GM20431 (cell line): ENCODE results near the gene RAB22A.

Source experiments
- in situ Hi-C: fragments of 300-500 bp; cut with MseI, MboI; formaldehyde crosslinking; loops from one replicate; pipeline ENCODE4 v1.15.0; 2020; ENCODE audit warnings: low sequenced_read_pairs; ENCODE audit not compliant: unreplicated experiment

RAB22A gene

DNA sequence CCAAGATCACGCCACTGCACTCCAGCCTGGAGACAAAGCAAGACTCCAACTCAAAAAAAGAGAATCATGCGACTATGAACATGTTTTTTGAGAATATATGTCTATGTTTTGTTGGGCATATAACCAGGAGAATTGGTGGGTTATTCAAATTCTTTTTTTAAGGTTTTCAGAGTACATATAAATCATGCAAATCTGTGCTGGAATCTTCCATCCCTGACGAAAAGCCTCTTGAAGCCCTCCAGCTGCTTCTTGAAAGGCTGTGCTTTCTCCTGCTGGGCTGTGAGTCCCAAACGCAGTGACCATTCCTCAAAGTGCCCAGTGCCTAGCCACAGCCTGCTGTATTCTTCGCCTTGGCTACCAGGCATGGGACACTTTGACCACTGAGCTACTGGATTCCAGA lies 9.2 kb upstream of the RAB22A start:
- in situ Hi-C loops: no loop called here

DNA sequence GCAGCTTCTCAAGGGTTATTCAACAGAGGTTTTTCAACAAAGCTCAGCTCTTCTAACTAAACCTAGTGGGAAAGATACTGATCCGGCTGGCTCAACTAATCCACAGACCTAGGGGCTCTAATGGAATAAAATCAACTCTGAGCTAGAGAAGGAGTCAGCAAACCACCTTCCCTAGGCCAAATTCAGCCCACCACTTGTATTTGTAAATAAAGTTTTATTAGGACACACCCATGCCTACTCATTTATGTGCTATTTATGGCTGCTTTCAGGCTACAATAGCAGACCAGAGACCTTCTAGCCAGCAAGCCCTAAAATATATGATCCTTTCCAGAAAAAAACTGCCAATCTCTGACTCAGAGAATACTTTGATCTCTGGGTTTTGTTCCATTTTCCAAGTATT lies 6.0 kb upstream of the RAB22A start:
- in situ Hi-C loops: no loop called here

- in situ Hi-C loops: no loop called here
Observed at GRCh38 chr20:58305061-58305460, 4.5 kb upstream of the RAB22A start.

DNA sequence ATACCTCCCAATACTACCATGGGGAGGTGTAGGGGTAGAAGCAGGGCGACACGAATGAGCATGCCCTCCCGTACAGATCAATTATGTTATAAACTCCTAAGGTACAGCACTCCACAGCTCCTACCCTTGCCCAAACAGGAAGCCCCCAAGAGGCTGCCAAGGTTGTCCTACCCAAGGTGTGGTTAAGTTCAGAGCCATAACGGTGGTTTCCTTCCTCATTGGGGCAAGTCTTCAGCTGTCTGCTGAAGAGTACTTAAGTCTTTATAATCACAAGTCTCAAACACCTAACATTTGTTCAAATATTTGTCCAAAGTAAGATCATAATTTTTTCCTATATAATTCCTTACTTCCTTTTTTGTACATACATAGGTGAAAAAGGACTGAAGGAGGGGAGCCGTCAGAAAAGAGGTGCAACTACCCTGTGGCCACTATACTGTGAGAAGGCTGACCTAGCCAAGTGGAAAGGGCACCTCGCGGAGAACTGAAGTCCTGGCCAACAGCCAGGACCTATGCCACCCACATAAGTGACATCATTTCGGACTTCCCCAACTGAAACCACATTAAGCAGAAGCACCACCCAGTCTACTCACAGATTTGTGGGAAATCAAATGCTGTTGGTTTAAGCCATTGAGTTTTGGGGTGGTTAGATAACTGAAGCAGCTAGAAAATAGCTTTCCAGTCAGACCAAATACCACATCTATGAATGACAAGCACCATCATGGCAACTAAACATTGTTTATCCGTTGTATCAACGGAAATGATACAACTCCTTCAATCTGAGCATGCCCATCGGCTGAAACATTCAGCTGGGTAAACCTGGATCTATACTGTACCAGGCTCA lies 2.9 kb upstream of the RAB22A start:
- in situ Hi-C loops: no loop called here

GRCh38 chr20:58307270-58307669 lies 2.2 kb upstream of the RAB22A start:
- in situ Hi-C loops: no loop called here

DNA sequence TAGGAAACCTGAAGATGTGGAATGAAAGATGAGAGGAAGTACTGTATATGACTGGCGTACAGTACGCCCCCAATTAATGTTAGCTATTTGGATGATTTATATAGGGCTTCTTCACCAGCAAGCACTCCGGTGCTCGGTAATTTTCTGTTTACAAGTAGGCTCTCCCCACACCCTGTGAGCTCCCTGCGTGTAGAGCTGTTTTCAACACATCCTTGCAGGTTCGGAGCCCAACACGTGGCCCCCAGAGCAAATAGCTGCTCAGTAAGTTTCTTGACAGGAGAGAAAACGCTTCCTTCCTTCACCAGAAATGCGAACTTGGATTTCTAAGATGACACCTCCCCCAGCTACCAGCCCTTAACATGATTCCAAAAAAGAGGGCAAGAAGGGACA lies 1.2 kb upstream of the RAB22A start:
- in situ Hi-C loops: no loop called here

DNA sequence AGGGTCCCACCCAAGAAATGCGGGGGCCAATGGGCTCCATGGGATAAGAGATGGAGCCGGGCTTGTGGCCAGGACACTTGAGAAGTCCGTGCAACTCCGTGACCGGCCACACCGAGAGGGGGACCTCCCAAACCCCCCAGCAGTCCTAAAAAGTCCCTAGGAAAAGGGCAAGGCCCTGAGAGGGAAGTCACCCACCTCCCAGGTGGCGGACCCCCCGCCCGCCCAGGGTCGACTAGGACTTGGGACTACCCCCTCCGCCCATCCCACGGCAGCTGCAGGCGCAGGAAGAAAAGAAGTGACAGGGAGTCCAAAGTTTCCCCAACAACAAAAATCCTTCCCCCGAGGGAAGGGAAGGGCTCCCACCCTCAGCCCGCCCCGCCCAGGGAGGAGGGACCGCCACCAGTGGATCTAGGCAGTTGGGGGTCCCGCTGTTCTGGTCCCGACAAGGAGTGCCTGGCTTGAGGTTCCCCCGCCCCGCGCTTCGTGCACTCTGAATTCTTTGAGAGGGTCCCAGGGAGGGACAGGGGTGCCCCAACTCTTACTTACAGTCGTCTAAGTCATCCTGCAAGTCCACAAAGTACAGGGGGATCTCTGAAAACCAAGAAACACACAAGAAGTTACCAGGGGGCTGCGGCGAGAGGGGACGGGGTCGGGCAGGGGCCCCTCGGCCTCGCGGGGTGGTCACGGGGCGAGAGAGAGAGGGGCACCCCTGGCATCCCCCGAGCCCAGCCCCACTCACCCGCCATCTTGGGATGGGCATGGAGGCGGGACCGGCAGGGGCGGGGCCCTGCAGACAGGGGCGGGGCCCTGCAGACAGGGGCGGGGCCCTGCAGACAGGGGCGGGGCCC lies 611 bp upstream of the RAB22A start:
- in situ Hi-C loops: no loop called here

DNA sequence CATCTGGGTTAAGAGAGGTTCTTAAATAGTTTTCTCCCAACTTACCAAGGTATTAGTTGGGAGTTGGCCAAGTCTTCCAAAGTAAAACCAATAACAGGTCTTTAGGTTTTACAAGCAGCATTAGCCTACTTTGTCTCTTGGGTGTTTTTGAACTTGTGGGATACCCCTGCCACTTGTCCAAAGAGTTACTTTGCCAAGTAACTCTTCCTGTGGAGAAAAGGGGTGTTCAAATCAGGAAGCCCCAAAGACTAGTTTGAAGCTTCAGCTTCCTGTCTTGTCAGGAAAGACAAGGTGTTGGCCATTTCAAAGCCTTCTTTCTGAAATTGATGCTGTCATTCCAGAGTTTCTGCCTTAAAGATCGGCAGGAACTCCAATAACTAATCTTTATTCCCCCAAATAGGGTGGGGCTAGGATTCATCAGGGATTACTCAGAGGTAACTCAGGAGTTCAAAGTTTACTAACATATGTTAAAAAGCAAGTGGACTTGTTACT lies 822 bp downstream of the RAB22A start:
- in situ Hi-C loops: no loop called here

DNA sequence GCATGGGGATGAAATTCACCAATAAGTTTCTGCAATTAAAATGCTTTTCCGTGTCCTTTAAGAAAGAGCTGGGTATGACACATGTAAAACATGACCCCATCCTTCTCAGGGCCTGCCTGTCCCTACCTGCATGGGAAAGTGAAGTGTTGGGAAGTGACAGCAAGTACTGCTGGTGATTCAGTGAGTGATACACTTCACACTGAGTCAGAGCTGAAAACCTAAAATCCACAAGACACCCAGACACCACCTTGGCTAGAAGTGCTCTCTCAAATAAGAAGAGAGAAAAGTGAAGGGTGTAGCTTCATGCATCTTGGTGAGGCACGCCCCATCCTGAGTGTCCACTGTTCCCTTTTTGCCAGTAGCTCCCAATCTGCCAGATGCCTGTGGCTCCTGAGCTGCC lies 3.3 kb downstream of the RAB22A start:
- in situ Hi-C loops: no loop called here

- in situ Hi-C loops: no loop called here
Observed at GRCh38 chr20:58313396-58313795, 3.9 kb downstream of the RAB22A start.

- in situ Hi-C loops: no loop called here
Observed at GRCh38 chr20:58321205-58321604, 11.7 kb downstream of the RAB22A start.

- in situ Hi-C loops: no loop called here
Observed at GRCh38 chr20:58322083-58322482, 12.6 kb downstream of the RAB22A start.

- in situ Hi-C loops: no loop called here
Observed at GRCh38 chr20:58325912-58326311, 16.4 kb downstream of the RAB22A start.

GRCh38 chr20:58327211-58327610 lies 17.7 kb downstream of the RAB22A start:
- in situ Hi-C loops: no loop called here

- in situ Hi-C loops: no loop called here
Observed at GRCh38 chr20:58328836-58329235, 19.3 kb downstream of the RAB22A start.

DNA sequence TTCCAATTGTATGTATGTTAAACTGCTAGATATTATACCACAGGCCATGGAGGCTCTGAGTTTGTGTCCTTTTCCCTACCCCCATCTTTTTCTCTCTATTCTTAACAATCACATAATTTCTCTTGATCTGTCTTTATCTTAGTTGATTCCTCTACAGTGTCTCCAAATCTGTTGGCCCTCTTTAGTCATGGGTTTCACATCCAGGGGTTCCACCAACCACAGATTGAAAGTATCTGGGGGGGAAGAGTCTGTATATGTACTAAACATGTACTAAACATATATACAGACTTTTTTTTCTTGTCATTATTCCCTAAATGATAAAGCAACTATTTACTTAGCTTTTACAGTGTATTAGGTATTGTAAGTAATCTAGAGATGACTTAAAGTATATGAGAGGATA lies 20.2 kb downstream of the RAB22A start:
- in situ Hi-C loops: no loop called here

- in situ Hi-C loops: no loop called here
Observed at GRCh38 chr20:58330249-58330648, 20.7 kb downstream of the RAB22A start.

DNA sequence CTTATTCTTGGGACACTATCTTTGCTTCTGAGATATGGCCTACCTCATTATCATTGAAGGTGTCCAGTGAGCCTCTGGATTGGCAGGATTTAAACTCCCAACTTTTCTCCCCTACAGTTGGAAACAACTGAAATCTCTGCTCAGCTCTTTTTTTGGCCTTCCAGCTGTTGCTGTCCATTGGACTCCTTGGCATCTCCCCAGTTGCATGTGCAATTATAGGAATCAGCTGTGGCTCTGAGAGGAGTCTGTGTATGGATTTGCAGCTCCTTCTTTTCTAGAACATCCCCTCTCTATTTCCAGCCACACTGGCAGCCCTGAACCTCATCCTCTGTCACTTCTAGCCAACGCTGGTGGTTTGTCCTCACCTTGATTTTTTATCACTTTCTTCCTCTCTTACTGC lies 21.2 kb downstream of the RAB22A start:
- in situ Hi-C loops: no loop called here

DNA sequence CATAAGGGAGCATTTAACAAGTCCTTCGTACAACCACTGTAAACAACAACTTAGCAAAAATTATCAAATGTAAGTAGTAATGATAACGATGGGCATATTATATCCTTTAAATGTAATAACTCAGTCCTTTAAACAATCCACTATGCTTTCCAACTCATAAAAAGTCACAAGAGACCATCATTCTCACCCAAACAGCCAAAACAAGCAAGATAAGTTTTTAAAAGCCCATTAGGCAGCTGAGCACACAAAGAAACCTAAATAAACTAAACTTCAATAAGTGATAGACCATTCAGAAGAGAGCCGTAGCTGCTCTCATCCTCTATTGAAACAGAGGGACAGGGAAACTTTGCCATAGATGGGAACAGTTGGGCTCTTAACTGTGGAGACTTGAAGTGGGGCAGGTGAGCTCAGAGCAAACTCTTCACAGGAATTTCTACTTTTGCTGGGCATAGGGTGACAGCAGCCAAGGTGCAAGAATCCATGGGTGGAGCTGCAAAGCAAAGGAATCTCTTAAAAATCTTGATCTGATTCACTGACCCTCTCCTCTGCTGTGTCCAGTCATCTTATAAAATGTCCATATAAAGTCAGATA lies 22.5 kb downstream of the RAB22A start:
- in situ Hi-C loops: no loop called here

DNA sequence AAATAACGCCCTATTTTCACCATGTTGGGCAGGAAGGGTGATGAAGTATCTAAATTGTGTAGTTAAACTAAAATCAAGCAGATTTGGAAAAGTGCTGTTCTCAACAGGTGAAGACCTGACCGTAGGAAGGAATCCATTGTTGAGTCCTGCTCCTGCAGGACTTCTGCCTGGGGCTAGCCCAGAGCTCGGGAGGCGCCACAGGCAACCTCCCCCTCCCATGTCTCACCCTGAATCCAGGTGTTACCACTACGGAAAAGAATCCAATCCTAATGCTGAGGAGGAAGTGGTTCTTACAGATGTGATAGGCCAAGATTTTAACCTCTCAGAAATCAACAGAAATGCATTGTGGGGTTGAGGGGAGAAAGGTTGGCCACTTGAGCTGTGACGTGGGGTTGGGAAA lies 30.2 kb downstream of the RAB22A start:
- in situ Hi-C loops: no loop called here

GRCh38 chr20:58340151-58340550 lies 30.6 kb downstream of the RAB22A start:
- in situ Hi-C loops: no loop called here
